Activated CD4-positive, alpha-beta T cell treated with anti-CD3 and anti-CD28 coated beads, Interleukin-2, amount 50 U/mL, for 16 hours (primary cell): ENCODE measurements around the gene CD40LG.

ENCODE experiments used
- DNase-seq: peaks from one replicate; pipeline ENCODE4 v3.0.0-alpha.2; 2020

Gene CD40LG

GRCh38 chrX:136647677-136648360, at the start of gene CD40LG:
TSS of gene CD40LG (plus strand) at chrX:136648158. CDS start at chrX:136648249, 91 bp downstream.
- no peak for DNase-seq

DNA sequence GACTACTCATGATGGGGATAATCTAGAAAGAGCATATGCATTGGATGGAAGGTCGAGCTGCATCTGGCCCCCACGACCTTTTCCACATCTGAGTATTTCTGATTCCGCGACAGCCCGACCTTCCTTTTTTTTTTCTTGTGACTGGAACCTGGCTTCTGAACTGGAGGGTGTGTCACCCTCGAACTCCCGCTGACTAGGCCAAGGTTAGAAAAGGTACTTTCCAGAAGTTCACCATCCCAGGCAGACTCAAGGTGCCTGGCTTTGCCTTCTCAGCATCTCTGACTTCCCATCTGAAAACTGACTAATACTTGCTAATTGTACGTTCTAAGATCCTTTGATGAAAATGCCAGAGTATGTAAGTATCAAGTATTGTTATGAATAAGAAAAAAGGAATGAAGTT, 49.3 kb upstream of the CD40LG start:
- peak; percentile 71 for DNase-seq

DNA sequence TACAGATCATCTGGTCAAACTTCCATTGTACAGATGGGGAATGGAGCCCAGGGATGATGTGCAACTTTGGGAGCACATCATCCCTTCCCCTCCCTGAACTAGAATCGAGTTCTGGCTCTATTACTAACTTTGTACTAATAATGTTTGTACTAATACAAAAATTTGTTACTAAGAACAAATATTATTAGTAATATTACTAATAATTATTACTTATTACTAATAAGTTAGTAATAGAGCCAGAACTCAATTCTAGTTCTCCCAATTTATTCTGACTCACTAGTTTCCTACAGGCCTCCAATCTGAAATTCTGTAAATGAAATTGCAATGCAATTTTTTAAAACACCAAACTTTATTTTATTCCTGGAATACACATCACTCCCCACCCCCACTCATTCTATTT, 47.9 kb upstream of the CD40LG start:
- DNase-seq, result no peak

GRCh38 chrX:136607236-136607635, 40.7 kb upstream of the CD40LG start:
- no peak for DNase-seq

- peak; percentile 67 for DNase-seq
Observed at GRCh38 chrX:136608295-136608933, 39.5 kb upstream of the CD40LG start.

DNA sequence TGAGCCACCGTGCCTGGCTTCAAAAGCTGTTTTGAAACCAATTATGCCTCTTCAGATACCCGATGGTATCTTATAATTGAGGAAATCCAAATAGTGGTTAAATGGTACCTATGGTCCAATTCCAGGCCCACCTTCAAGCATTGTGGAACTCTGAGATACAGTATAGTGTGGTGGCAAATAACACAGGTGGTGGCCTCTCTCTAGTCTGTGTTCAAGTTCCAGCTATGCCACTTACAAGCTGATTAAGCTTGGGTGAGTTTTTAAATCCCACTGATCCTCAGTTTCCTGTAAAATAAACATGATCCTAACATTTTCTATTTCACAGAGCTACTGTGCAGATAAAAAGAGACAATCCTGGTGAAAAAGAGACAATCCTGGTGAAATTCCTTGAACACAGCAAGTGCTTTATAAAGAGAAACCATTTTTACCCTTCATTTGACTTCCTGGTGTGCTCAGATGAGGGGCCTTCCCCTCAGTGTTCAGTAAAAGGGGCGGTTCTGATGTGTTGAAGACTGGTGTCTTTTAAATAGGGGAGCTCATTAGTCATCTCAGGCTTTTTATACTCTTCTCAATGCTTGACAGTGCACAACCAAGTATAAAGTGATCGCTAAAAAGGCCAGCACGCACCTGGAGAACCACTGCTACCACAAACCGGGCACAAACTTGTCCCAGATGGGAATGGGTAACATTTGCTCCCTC, 30.8 kb upstream of the CD40LG start:
- DNase-seq, result peak; percentile 83

GRCh38 chrX:136619899-136620505, 28.0 kb upstream of the CD40LG start:
- DNase-seq, result peak; percentile 88

DNA sequence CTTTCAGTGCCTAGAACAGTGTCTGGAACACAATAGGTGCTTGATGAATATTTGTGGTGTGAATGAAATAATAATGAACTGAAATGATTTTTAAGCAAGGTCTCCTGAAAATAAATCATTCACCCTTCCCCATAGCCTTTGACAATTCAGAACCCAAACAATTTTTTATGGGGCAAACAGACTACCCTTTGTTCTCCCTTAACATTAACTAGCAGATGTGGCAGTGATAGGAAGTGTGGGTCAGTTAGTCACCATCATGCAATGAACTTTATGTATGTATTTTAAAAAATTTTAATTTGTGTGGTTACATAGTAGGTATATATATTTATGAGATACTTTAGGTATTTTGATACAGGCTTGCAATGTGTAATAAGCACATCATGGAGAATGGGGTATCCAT, 27.2 kb upstream of the CD40LG start:
- no peak for DNase-seq

GRCh38 chrX:136622568-136622967, 25.4 kb upstream of the CD40LG start:
- no peak for DNase-seq

GRCh38 chrX:136623396-136623795, 24.6 kb upstream of the CD40LG start:
- DNase-seq, result no peak

DNA sequence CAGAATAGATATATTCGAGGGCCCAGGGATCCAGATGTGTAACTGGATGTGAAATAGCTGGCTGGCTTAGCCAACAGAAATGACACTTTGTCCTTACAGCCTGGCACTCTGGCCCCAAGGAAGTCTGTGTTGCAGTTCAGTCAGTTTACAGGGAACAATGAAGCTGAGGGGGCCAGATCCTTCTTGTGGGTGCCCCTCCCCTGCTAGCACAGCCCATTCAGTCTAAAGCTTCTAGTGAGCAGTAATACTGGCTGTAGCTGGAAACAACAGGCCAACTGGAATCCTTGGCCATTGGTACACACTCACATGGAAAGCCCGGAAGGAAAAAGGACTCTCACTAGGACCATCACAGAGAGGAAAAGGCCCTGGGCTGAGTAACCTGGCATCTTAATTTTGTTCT, 22.7 kb upstream of the CD40LG start:
- no peak for DNase-seq

GRCh38 chrX:136626237-136626636, 21.7 kb upstream of the CD40LG start:
- DNase-seq, result peak; percentile 86

DNA sequence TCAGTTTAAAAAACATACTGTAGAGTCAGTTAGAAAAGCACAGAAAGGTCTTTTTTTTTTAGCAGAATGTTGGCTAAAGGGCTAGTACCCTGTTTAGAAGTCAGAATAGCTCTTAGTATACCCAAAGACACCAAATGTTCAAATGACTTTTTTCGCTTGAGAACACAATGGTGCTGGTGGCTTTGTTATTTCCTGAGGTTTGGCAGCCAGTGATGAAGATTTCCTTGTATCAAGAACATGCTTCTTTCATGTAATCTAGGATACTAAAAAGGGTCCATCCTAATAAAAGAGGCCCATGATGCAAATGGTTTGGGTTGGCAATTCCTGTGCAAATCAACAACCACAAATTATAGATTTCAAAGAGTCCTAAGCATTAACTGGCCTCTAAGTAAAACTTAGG, 21.1 kb upstream of the CD40LG start:
- DNase-seq, result no peak

GRCh38 chrX:136627409-136627808, 20.5 kb upstream of the CD40LG start:
- peak; percentile 70 for DNase-seq

GRCh38 chrX:136629084-136629750, 18.7 kb upstream of the CD40LG start:
- no peak for DNase-seq

DNA sequence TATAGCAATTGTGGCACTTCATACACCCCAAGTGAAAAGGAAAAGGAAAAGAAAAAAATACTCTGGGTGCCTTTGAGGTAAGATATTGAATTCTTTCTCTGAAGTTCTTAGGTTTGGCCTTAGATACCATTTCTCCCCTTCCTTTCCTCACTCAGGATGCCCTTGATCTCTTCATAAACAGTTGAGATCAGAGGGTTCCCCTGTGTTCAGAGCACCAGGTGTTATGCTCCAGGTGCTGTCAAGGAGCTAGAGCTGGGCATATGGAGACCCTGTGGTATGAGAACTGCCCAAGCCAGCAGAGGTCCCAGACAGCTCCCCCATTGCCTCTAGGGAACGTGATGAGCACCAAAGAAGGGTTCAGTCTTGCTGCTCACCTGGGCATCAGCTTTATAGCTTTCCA, 17.1 kb upstream of the CD40LG start:
- DNase-seq, result no peak

DNA sequence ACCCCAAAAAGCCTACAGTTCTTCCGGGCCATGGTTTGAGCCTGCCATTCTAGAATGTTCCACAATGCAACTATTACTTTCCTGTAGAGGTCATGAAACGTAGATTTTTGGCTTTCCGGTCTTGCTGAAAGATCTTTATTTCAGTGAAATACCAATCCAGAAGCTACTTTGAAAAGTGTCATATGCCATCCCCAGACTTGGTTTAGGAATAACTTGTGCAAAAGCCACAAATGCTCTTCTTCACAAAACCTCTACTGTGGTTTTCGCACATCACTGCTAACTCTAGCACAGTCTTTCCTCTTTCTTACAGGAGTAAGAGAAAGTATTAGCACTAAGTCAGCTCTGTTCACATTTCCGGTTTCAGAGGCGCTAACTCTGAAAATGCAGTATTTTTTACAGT, 12.7 kb upstream of the CD40LG start:
- DNase-seq, result peak; percentile 86

DNA sequence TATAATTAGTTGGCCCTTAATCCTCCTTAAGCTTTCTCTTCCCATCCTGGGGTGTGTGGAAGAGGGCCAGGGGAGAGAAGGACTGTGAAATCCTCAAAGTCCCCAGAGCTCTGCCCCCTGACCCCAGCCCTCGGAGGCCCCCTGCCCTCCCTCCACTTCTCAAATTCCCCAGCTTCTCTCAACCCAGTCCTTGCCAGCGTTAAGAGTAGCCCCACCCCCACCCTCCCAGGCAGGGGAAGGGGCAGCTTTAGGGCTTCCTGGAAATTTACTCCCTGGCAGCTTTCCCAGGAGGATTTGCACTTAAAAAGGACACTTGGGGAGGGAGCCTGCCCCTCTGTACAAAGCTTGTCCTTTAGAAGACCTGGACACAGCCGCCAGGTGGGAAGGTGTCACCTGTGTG, 11.8 kb upstream of the CD40LG start:
- DNase-seq, result no peak

DNA sequence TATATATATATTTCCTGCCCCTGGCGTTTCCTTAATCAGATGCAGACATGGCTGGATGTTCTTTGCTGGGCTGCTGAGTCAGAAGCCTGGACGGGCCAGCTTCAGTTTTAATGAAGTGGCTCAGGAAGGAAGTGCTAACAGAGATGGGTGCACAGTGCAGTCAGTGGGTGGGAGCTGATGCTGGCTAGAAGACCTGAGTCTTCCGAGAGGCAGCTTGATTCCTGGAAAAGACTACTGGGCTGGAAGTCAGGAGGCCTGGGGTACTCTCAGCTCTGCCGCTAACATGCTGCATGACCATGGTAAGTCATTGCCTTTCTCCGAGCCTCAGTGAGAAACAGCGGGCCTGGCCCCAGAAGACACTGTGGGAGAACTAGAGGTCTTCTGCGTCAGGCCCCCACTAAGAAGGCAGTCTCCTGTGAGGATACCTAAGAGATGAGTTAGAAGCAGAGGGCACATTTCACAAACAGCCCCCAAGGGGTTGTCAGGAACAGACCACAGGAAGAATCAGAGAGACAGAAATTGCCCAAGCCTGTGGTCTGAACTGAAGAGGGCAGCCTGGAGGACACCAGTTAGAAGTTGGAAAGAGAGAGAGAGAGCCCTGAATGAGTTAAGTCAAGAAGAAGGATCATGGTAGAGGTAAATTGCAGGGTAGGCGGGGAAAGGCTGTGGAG, 8.3 kb upstream of the CD40LG start:
- peak; percentile 68 for DNase-seq

DNA sequence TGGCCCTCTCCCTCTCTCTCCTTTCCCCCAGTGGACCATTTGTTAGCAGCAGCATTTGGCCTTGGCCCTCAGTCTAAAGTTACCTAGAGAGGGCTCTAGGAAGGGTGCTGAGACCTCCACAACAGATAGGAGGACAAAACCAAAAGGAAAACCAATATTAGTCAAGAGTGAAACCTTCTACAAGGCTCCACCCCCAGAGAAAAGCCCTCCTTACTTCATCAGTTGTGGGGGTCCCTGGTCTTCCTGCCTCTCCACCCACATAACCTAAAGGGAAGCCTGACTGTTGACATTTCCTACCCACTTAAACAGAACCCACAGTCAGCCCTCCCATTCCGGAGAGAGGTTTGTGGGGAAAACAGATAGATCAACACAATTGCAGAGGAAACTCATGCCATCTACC, 4.7 kb upstream of the CD40LG start:
- DNase-seq, result no peak

DNA sequence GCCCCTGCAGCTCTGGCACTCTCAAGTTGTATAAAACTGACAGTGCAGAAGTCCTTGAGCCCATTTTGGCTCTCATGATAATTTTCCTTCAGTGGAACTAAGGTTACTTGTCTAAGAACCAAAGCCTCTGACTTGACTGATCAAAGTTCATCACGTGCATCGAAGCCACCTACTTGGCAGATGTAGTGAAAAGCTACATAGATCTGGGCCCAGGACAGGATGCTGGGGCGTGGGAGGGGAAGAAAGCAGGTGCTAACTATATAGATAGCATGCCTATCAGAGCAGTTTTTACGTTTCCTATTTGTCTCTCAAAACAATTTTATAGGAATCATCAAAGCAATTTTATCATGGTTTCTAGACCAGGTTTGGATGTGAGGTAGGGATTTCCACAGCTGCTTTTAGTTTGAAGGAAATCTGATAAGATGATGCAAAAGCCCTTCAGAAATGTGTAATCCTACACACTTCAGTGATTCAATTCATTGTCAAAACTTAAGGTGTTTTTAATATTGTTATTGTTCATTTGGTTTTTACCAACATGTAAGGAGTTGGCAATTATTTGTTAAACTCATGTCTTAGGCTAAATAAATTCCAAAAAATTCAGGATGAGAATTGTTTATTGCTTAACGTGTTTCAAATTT, 1.2 kb upstream of the CD40LG start:
- no peak for DNase-seq

DNA sequence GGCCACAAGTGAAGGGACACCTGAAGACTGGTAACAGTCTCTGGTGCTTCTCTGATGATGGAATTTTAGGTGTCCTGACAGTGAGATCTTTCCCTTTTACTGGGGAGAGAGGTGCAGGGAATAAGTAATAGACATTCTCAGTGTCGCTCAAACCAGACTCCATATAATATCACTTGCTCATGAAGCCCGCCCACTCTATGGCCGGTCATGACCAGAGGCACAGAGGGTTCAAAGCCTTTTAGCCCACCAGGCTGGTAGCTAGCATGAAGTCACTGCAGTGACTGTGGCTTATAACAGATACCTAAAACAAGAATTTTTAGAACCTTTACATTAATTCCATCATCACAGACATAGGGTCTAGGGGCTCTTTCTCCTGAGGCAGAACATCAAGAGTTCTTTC, 2.9 kb downstream of the CD40LG start:
- no peak for DNase-seq
